Fibroblast of pulmonary artery (primary cell): Measurements from ENCODE around the gene PALM3.
A peak's percentile ranks its signal among the peaks of the same experiment; 100 is the strongest.

ENCODE experiments used
- DNase-seq: peaks from one replicate; pipeline ENCODE4 v3.0.0-alpha.2; 2010; ENCODE audit warnings: low read depth
- H3K4me3 ChIP-seq: replicated peaks from 2 replicates; pipeline ENCODE4 v1.5.1; 2011; ENCODE audit warnings: low read depth, mild to moderate bottlenecking, control low read depth, low read length, moderate library complexity
- CTCF ChIP-seq: IDR thresholded peaks from 2 replicates; pipeline ENCODE4 v1.5.1; 2011; ENCODE audit warnings: mild to moderate bottlenecking, control low read depth, low read length, inconsistent platforms; ENCODE audit errors: missing control alignments

Gene PALM3

GRCh38 chr19:14070268-14071050 is 8.6 kb upstream of the PALM3 start:
- no peak for DNase-seq
- TF ChIP-seq CTCF, result no peak
- no peak overlapping the region for H3K4me3 ChIP-seq

- H3K4me3 ChIP-seq, result no peak overlapping the region
- no peak for DNase-seq
- TF ChIP-seq CTCF, result no peak
Measured at GRCh38 chr19:14066134-14066533, 4.3 kb upstream of the PALM3 start.

GRCh38 chr19:14063105-14063504 is 1.2 kb upstream of the PALM3 start:
- no peak for DNase-seq
- no peak for TF ChIP-seq CTCF
- no peak overlapping the region for H3K4me3 ChIP-seq

GRCh38 chr19:14062558-14062855 is 631 bp upstream of the PALM3 start:
- no peak for DNase-seq

GRCh38 chr19:14061081-14061749 is 661 bp downstream of the PALM3 start:
- peak; percentile 14 for DNase-seq
- H3K4me3 ChIP-seq, result no peak overlapping the region
- no peak for TF ChIP-seq CTCF

More at GRCh38 chr19:14062558-14062855, 631 bp upstream of the PALM3 start:
- no peak overlapping the region for H3K4me3 ChIP-seq
- no peak for TF ChIP-seq CTCF

GRCh38 chr19:14059652-14060155 is 2.2 kb downstream of the PALM3 start:
- no peak overlapping the region for H3K4me3 ChIP-seq
- DNase-seq, result no peak
- TF ChIP-seq CTCF, result no peak
